Measurements from ENCODE around the gene SCAPER. TPM values are rescaled to one million over a fixed set of nuclear protein-coding genes. Genes with fewer than 3 reads are reported as not detected.

SCAPER gene
- total RNA-seq, 1 experiment from 2014 or later: 14.7 TPM

DNA sequence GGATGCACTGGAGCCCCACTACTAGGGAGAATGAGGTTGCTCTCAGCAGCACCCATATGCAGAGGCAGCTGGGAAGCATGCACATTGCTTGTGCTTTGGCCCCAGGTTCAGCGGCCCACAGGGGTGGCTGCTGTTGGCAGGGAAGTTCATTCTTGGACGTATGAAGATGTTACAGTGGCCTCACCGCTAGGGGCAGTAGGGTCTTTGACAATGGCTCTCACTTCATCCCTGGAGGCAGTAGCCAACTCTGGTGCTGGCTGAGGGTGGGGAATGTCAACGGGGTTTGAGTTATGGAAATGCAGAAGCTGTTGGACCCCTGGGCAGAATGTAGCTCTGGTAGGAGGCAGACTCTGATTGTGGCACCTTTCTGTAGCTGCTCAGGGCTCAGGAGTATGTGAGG lies 279.9 kb downstream of the SCAPER start:
- CTCF ChIA-PET: no interaction called here
- POLR2A ChIA-PET: no interaction called here
- BruUV-seq (replicated peaks): no TSS peak

DNA sequence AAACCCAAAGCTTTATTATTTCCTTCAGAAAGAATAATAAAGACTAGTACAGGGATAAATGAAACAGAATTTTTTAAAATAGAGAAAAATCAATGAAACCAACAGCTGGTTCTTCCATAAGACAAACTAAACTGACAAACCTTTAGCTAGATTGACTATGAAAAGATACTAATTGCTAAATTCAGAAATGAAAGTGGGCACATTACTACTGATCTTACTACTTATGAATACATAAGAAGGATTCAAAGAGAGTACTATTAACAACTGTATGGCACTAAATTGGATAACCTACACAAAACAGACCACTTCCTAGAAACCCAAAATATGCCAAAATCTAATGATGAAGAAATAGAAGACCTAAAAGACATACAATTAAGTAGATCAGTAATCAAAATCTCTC lies 290.4 kb downstream of the SCAPER start:
- no peaks in the 10 kb centered on the region for H3K9me2 ChIP-seq (ENCODE audit: insufficient read depth)
- no peaks in the 10 kb centered on the region for H3K36me3 ChIP-seq (ENCODE audit: control insufficient read depth in 1 of 2, insufficient read depth in 2 of 2, low read length in 2 of 2)
- no peak overlapping the region for H3K4me3 ChIP-seq (replicated peaks in 1 of 2; ENCODE audit: low read depth in 1 of 2, low read length in 2 of 2)
- H3K9ac ChIP-seq (ENCODE audit: low read length): no peak overlapping the region
- no peaks in the 10 kb centered on the region for H4K20me1 ChIP-seq (ENCODE audit: insufficient read depth)
- no peak for TF ChIP-seq JUND (IDR thresholded peaks at IDR 0.05)
- no peak for TF ChIP-seq POLR2AphosphoS5 (IDR thresholded peaks at IDR 0.05; ENCODE audit: low read depth, low read length)
- TF ChIP-seq SIN3A (IDR thresholded peaks at IDR 0.05; ENCODE audit: low read depth): no peak
- no peak for TF ChIP-seq FOSL1 (IDR thresholded peaks at IDR 0.05; ENCODE audit: low read depth)
- TF ChIP-seq, protein P1, sequence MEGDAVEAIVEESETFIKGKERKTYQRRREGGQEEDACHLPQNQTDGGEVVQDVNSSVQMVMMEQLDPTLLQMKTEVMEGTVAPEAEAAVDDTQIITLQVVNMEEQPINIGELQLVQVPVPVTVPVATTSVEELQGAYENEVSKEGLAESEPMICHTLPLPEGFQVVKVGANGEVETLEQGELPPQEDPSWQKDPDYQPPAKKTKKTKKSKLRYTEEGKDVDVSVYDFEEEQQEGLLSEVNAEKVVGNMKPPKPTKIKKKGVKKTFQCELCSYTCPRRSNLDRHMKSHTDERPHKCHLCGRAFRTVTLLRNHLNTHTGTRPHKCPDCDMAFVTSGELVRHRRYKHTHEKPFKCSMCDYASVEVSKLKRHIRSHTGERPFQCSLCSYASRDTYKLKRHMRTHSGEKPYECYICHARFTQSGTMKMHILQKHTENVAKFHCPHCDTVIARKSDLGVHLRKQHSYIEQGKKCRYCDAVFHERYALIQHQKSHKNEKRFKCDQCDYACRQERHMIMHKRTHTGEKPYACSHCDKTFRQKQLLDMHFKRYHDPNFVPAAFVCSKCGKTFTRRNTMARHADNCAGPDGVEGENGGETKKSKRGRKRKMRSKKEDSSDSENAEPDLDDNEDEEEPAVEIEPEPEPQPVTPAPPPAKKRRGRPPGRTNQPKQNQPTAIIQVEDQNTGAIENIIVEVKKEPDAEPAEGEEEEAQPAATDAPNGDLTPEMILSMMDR (IDR thresholded peaks at IDR 0.05 in 2 of 3, conservative IDR thresholded peaks at IDR 0.05 in 1 of 3; ENCODE audit: borderline replicate concordance in 1 of 3, insufficient read depth in 1 of 3, low read depth in 2 of 3, low read length in 2 of 3): no peak
- TF ChIP-seq ZNF274 (IDR thresholded peaks at IDR 0.05; ENCODE audit: low read depth, low read length): no peak
- no peak for TF ChIP-seq TCF7L2 (IDR thresholded peaks at IDR 0.05; ENCODE audit: borderline replicate concordance, extremely low read depth, insufficient read depth, insufficient read length)
- TF ChIP-seq POLR2A (IDR thresholded peaks at IDR 0.05; ENCODE audit: borderline replicate concordance, extremely low read depth, insufficient read depth, insufficient read length): no peak
- no peak for TF ChIP-seq EGR1 (IDR thresholded peaks at IDR 0.05; ENCODE audit: low read depth)
- no peak for TF ChIP-seq CBX3 (IDR thresholded peaks at IDR 0.05; ENCODE audit: low read depth)
- TF ChIP-seq, protein P2, sequence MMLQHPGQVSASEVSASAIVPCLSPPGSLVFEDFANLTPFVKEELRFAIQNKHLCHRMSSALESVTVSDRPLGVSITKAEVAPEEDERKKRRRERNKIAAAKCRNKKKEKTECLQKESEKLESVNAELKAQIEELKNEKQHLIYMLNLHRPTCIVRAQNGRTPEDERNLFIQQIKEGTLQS (IDR thresholded peaks at IDR 0.05): no peak
- no peaks in the 10 kb centered on the region for H3K79me2 ChIP-seq (ENCODE audit: insufficient read depth, low read length)
- ChIA-PET CTCF (no interaction called here), RAD21 (ENCODE audit: low non-redundant PET in 1 of 2, low total read pairs in 2 of 2, uncharacterized antibody in 2 of 2, unreplicated experiment in 2 of 2) (no interaction called here), POLR2A (no interaction called here)
- H3K4me2 ChIP-seq (ENCODE audit: low read length): no peak overlapping the region
- H2AFZ ChIP-seq (ENCODE audit: low read depth, low read length, poor library complexity, severe bottlenecking): no peak overlapping the region
- no peaks in the 10 kb centered on the region for H3K4me1 ChIP-seq (ENCODE audit: control insufficient read depth in 1 of 2, insufficient read depth in 2 of 2, low read length in 2 of 2)
- DNase-seq (ENCODE audit: low read depth, low spot score): no peak
- H3K9me3 ChIP-seq (ENCODE audit: control insufficient read depth in 1 of 2, insufficient read depth in 1 of 2, low read depth in 1 of 2, low read length in 2 of 2): no peaks in the 10 kb centered on the region
- no TSS peak for BruUV-seq (replicated peaks)
- intact Hi-C loops (cut with micrococcal nuclease): no loop called here
- H3K27me3 ChIP-seq (ENCODE audit: insufficient read depth, low read length): no peaks in the 10 kb centered on the region
- ATAC-seq: no peak
- no peak overlapping the region for H3K27ac ChIP-seq (ENCODE audit: low read depth, low read length)

More for the DNA sequence above, 279.9 kb downstream of the SCAPER start:
- no peak for DNase-seq (ENCODE audit: low read depth, low spot score)
- H4K20me1 ChIP-seq (ENCODE audit: insufficient read depth): no peaks in the 10 kb centered on the region
- H3K36me3 ChIP-seq (ENCODE audit: control insufficient read depth in 1 of 2, insufficient read depth in 2 of 2, low read length in 2 of 2): no peaks in the 10 kb centered on the region
- no peak overlapping the region for H3K4me3 ChIP-seq (replicated peaks in 1 of 2; ENCODE audit: low read depth in 1 of 2, low read length in 2 of 2)
- intact Hi-C loops (cut with micrococcal nuclease): no loop called here
- no peak for ATAC-seq
- H3K9ac ChIP-seq (ENCODE audit: low read length): no peak overlapping the region
- H3K4me2 ChIP-seq (ENCODE audit: low read length): no peak overlapping the region
- H2AFZ ChIP-seq (ENCODE audit: low read depth, low read length, poor library complexity, severe bottlenecking): no peak overlapping the region
- H3K4me1 ChIP-seq (ENCODE audit: control insufficient read depth in 1 of 2, insufficient read depth in 2 of 2, low read length in 2 of 2): no peaks in the 10 kb centered on the region
- RAD21 ChIA-PET (ENCODE audit: low non-redundant PET in 1 of 2, low total read pairs in 2 of 2, uncharacterized antibody in 2 of 2, unreplicated experiment in 2 of 2): no interaction called here
- H3K9me3 ChIP-seq (ENCODE audit: control insufficient read depth in 1 of 2, insufficient read depth in 1 of 2, low read depth in 1 of 2, low read length in 2 of 2): no peaks in the 10 kb centered on the region
- no peaks in the 10 kb centered on the region for H3K79me2 ChIP-seq (ENCODE audit: insufficient read depth, low read length)
- H3K27ac ChIP-seq (ENCODE audit: low read depth, low read length): no peak overlapping the region
- H3K27me3 ChIP-seq (ENCODE audit: insufficient read depth, low read length): no peaks in the 10 kb centered on the region
- TF ChIP-seq POLR2AphosphoS5 (IDR thresholded peaks at IDR 0.05; ENCODE audit: low read depth, low read length): no peak
- TF ChIP-seq, protein P2 (IDR thresholded peaks at IDR 0.05): no peak
- TF ChIP-seq EZH2phosphoT487 (IDR thresholded peaks at IDR 0.05; ENCODE audit: borderline replicate concordance): no peak
- H3K9me2 ChIP-seq (ENCODE audit: insufficient read depth): no peaks in the 10 kb centered on the region; the same call in 1 of the 2 replicates

Data from HCT116 (cell line).